Progenitor cell of endocrine pancreas (in vitro differentiated cells): ENCODE results near the gene PRKCE. TPM values are rescaled to one million over a fixed set of nuclear protein-coding genes. Genes with fewer than 3 reads are reported as not detected.

Source experiments
- DNase-seq: peaks from one replicate; pipeline ENCODE4 v3.0.0; 2021; ENCODE audit warnings: low spot score; ENCODE audit not compliant: unreplicated experiment
- H3K27ac Mint-ChIP-seq: 2 replicates; pipeline ENCODE4 v1.8.0; 2021; ENCODE audit warnings: mild to moderate bottlenecking, moderate library complexity, mixed read lengths
- H3K27me3 Mint-ChIP-seq: 2 replicates; pipeline ENCODE4 v1.8.0; 2021; ENCODE audit warnings: mixed read lengths
- H3K36me3 Mint-ChIP-seq: 2 replicates; pipeline ENCODE4 v1.8.0; 2022; ENCODE audit warnings: mixed read lengths; ENCODE audit not compliant: insufficient read depth
- H3K4me1 Mint-ChIP-seq: 2 replicates; pipeline ENCODE4 v1.8.0; 2021; ENCODE audit warnings: low read depth, mixed read lengths
- H3K4me3 Mint-ChIP-seq: 2 replicates; pipeline ENCODE4 v1.8.0; 2021; ENCODE audit warnings: low read depth, mild to moderate bottlenecking, moderate library complexity, mixed read lengths
- H3K9me3 Mint-ChIP-seq: 2 replicates; pipeline ENCODE4 v1.8.0; 2021; ENCODE audit warnings: low read depth, mixed read lengths
- CTCF ChIP-seq: fragments of 200-600 bp; sonication (generic); IDR thresholded peaks from one replicate; pipeline ENCODE4 v1.5.0; 2021; ENCODE audit warnings: antibody characterized with exemption, mild to moderate bottlenecking; ENCODE audit not compliant: unreplicated experiment
- total RNA-seq: library from RNA; stranded (reverse); gene quantifications from 2 replicates; pipeline ENCODE4 v1.2.1, GENCODE V29; 2021

The PRKCE gene
- total RNA-seq, 1 donor from 2014 or later = 4.2 TPM

GRCh38 chr2:45806563-45807358 lies 155.3 kb downstream of the PRKCE start:
- H3K4me3 Mint-ChIP-seq = no peak overlapping the region

GRCh38 chr2:45808294-45808800 lies 156.9 kb downstream of the PRKCE start:
- Mint-ChIP-seq H3K4me3 (no peak overlapping the region), H3K4me1 (no peaks in the 10 kb centered on the region), H3K36me3 (no peaks in the 10 kb centered on the region), H3K9me3 (no peaks in the 10 kb centered on the region), H3K27ac (no peak overlapping the region), H3K27me3 (peaks cover 9% of the 10 kb centered on the region)
- TF ChIP-seq CTCF = no peak
- no peak for DNase-seq

More at GRCh38 chr2:45806563-45807358, 155.3 kb downstream of the PRKCE start:
- Mint-ChIP-seq H3K9me3 (no peaks in the 10 kb centered on the region), H3K4me1 (no peaks in the 10 kb centered on the region), H3K27me3 (peaks cover 14% of the 10 kb centered on the region), H3K36me3 (no peaks in the 10 kb centered on the region), H3K27ac (no peak overlapping the region)
- DNase-seq = no peak
- TF ChIP-seq CTCF = no peak

- Mint-ChIP-seq H3K27ac (no peak overlapping the region), H3K9me3 (no peaks in the 10 kb centered on the region), H3K27me3 (peaks cover 9% of the 10 kb centered on the region), H3K4me1 (no peaks in the 10 kb centered on the region), H3K36me3 (no peaks in the 10 kb centered on the region), H3K4me3 (no peak overlapping the region)
- no peak for DNase-seq
- no peak for TF ChIP-seq CTCF
Observed at GRCh38 chr2:45809205-45809604, 157.7 kb downstream of the PRKCE start.

- no peak for TF ChIP-seq CTCF
- H3K4me1 Mint-ChIP-seq = peaks cover 2% of the 10 kb centered on the region
- H3K36me3 Mint-ChIP-seq = no peaks in the 10 kb centered on the region
- no peak for DNase-seq
- no peaks in the 10 kb centered on the region for H3K9me3 Mint-ChIP-seq
- no peak overlapping the region for H3K4me3 Mint-ChIP-seq
- peaks cover 9% of the 10 kb centered on the region for H3K27me3 Mint-ChIP-seq
- no peak overlapping the region for H3K27ac Mint-ChIP-seq
Observed at GRCh38 chr2:45812011-45812500, 160.6 kb downstream of the PRKCE start.

GRCh38 chr2:45813003-45813941 lies 161.8 kb downstream of the PRKCE start:
- Mint-ChIP-seq H3K4me1 (peaks cover 4% of the 10 kb centered on the region), H3K4me3 (no peak overlapping the region), H3K27ac (no peak overlapping the region), H3K9me3 (no peaks in the 10 kb centered on the region), H3K27me3 (peaks cover 3% of the 10 kb centered on the region), H3K36me3 (no peaks in the 10 kb centered on the region)
- DNase-seq = no peak
- TF ChIP-seq CTCF = no peak
